WI38 (cell line): ENCODE data around the gene NSD1.

Experiments
- H3K4me3 ChIP-seq: 2 replicates; pipeline ENCODE4 v1.5.1; 2011; ENCODE audit warnings: low read depth, mild to moderate bottlenecking, control low read depth, low read length
- CTCF ChIP-seq: IDR thresholded peaks from 2 replicates; pipeline ENCODE4 v1.5.1; 2012; ENCODE audit warnings: low read depth, mild to moderate bottlenecking, control low read depth, low read length

The NSD1 gene

GRCh38 chr5:177098470-177099141 lies 35.0 kb upstream of the NSD1 start:
- no peak for TF ChIP-seq CTCF
- H3K4me3 ChIP-seq = no peak overlapping the region

GRCh38 chr5:177099422-177100093 lies 34.0 kb upstream of the NSD1 start:
- H3K4me3 ChIP-seq = no peak overlapping the region
- TF ChIP-seq CTCF = no peak

DNA sequence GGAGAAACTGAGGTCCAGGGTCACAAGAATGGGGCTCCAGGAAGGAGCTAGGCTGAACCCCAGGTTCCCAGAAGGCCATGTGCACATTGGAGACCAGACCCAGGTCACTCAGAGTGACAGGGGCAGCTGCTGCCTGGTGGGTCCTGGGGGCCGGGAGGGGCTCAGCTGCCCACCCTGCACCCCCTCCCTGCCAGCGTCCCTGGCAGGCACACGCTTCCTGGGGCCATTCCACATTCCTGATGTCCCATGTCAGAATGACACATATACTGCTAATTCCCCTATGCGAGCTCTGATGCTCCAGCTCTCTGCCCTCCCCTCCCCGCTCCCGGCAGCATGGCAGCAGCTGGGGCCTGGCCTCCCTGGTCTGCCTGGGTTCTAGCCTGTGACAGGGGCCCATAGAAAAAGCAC lies 32.9 kb upstream of the NSD1 start:
- no peak overlapping the region for H3K4me3 ChIP-seq
- TF ChIP-seq CTCF = no peak

DNA sequence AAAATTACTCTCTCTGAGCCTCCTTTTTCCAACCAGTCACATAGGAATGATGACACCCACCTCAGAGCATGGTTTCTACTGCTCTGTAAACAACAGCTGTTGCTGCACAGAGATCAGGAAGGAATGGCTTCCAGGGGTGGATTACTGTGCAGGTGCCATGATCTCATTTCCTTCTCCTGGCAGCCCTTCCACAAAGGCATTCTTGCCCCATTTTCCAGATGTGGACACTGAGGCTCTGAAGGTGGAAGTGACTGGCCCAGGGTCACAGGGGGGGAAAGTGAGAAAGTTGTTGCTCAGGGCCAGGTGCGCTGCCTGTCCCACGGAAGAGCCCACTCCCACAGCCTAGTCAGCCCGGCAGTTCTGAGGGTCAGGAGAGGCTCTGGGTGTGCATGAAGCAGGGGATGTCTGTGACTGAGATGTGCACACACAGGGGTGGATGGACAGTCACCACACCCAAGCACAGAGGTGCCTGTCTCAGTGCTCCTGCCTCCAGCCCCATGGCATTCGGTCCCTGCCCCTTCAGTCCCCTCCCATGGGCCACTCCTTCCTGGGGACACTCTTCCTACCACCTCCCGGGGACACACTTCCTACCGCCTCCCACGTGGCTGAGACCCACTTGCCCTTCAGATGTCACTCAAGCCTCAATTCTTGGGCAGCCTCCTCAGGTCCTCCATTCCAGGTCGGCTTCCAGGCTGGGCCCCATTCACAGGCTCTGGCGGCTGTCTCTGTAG lies 29.9 kb upstream of the NSD1 start:
- no peak for TF ChIP-seq CTCF
- no peak overlapping the region for H3K4me3 ChIP-seq

DNA sequence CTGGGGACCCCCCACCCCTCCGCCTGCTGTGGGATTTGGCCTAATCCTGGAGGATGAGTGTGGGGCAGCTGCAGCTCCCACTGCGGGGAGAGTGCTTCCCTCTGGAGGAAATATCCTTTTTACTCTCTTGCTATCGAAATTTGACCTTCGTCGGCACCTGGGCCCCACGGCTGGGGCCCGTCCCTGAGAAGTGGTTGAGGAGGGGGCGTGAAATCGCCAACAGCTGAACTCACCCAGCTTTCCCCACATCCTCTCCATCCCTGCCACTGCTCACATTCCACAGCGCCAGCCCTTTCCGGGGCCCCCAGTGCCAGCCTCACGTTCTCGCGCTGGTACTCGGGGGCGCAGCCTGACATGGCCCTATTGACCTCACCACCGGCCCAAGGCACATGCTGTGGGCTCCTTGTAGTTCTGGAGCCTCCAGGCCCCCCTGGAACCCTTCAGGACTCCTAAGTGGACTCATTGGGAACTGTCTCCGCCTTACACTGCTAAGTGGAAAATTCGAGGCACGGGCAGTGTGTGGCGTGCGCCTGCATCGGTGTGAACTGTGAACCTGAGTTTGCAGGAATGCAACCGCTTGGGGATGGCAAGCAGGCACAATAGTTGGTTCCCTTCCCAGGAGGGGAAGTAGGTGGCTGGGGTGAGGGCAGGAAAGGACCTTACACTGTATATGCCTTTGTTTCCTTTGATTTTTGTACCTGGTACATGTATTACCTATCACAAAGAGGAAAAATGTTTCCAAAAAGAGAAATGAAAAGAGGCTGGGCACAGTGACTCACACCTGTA lies 27.7 kb upstream of the NSD1 start:
- TF ChIP-seq CTCF = no peak
- no peak overlapping the region for H3K4me3 ChIP-seq

GRCh38 chr5:177107159-177107558 lies 26.4 kb upstream of the NSD1 start:
- TF ChIP-seq CTCF = no peak

More at GRCh38 chr5:177107159-177107558, 26.4 kb upstream of the NSD1 start:
- H3K4me3 ChIP-seq = no peak overlapping the region
